ENCODE results near the gene FLT1. TPM values are rescaled to one million over a fixed set of nuclear protein-coding genes. Genes with fewer than 3 reads are reported as not detected.

FLT1 gene
- total RNA-seq, 1 experiment from 2014 or later: 0.18 TPM

DNA sequence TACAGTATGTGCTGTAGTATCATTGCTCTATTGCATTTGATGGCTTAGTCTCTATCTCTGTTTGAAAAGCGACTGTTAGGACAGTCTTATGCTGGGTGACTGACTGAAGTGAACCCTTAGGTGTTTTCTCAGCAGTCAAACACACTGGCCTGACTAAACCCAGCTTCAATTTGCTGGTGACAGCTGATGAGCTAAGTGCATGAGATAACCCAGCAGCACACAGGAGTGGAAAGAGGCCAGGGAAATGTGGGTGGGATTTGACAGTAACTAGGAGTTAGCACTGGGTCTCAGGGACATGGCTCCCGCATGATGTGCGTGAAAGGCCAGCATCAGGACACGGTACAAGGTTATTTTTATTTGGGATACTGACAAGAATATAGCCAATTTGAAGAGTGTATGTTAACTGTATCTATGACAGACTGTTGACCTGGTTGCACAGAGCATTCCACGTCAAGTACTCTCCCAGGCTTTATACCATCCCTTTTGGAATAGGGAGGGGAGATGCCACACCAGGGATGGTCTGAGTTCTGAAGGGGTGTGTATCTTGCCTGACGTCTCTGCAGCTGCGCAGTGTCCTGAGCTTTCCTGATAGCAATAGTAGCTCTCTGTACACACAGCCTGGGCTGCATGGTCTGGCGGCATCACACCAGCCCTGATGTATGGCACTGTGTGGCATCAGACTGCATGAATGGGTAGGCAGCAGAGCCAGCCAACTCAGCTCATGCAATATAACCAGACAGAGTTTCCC, 144.8 kb downstream of the FLT1 start:
- DNase-seq (ENCODE audit: low read depth, low spot score): no peak
- in situ Hi-C loops (cut with HindIII; ENCODE audit: low pct_unique_long_range_greater_than_20kb, low sequenced_read_pairs): no loop called here

DNA sequence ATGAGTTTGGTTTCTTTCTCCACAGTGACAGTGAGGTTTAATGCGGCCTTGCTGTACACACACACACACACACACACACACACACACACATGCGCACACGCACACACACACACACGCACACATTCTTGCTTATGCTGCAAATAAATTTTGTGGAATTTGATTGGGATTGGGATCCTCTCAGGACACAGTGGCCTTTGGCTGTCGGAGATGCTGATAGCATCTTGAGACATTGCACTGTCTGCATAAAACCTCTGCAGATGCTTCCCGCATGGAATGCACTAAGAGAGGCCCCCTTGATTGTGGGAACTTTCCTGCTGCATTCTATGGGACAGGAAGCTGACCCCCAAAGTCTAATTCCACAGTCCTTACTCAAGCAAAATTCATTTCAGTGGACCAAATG, 145.6 kb downstream of the FLT1 start:
- in situ Hi-C loops (cut with HindIII; ENCODE audit: low pct_unique_long_range_greater_than_20kb, low sequenced_read_pairs): no loop called here

DNA sequence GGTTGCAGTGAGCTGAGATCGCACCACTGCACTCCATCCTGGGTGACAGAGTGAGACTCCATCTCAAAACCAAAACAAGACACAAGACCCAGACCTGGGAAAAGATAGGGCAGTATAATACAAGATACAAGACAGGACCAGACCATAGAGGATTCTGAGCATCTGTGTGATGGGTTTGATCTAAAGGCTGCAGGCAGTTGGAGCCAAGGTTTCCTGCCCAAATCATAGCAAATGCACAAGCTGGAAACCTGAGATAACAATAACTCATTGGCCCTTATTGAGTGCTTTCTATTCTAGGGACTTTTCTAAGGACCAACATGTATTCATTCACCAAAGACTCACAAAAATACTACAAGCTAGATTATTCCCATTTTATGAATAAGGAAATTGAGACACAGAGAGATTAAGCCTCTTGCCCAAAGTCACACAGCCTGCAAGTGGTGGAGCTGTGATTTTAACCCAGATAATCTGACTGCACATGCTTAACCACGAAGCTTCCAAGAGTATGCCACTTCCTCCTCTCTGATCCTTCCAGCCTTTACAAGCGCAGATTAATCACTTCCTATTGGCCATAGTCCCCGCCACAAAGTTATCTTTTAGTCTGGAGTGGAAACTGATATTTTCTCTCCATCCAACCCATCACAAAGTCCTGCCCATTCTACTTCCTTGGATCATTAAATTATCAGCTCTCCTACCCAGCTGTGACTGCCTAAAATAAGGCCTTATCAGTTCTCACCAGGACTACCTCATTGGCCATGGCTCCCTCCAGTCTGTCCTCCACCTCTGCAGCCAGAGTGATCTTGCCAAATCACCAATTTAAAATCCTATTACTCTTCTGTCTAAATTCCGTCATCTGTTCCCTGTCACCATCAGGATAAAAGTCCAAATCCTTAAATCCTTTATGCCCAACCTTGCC, 147.2 kb downstream of the FLT1 start:
- in situ Hi-C loops (cut with HindIII; ENCODE audit: low pct_unique_long_range_greater_than_20kb, low sequenced_read_pairs): no loop called here
- no peak for DNase-seq (ENCODE audit: low read depth, low spot score)

More for the DNA sequence above, 145.6 kb downstream of the FLT1 start:
- DNase-seq (ENCODE audit: low read depth, low spot score): no peak

GRCh38 chr13:28346154-28346553, 148.8 kb downstream of the FLT1 start:
- no peak for DNase-seq (ENCODE audit: low read depth, low spot score)
- in situ Hi-C loops (cut with HindIII; ENCODE audit: low pct_unique_long_range_greater_than_20kb, low sequenced_read_pairs): no loop called here

- in situ Hi-C loops (cut with HindIII; ENCODE audit: low pct_unique_long_range_greater_than_20kb, low sequenced_read_pairs): no loop called here
- no peak for DNase-seq (ENCODE audit: low read depth, low spot score)
Measured at GRCh38 chr13:28344163-28344562, 150.8 kb downstream of the FLT1 start.

GRCh38 chr13:28342251-28342650, 152.7 kb downstream of the FLT1 start:
- in situ Hi-C loops (cut with HindIII; ENCODE audit: low pct_unique_long_range_greater_than_20kb, low sequenced_read_pairs): no loop called here
- DNase-seq (ENCODE audit: low read depth, low spot score): no peak

GRCh38 chr13:28340272-28340793, 154.6 kb downstream of the FLT1 start:
- in situ Hi-C loops (cut with HindIII; ENCODE audit: low pct_unique_long_range_greater_than_20kb, low sequenced_read_pairs): no loop called here
- no peak for DNase-seq (ENCODE audit: low read depth, low spot score)

- in situ Hi-C loops (cut with HindIII; ENCODE audit: low pct_unique_long_range_greater_than_20kb, low sequenced_read_pairs): no loop called here
- no peak for DNase-seq (ENCODE audit: low read depth, low spot score)
Measured at GRCh38 chr13:28339419-28339818, 155.5 kb downstream of the FLT1 start.

- DNase-seq (ENCODE audit: low read depth, low spot score): no peak
- in situ Hi-C loops (cut with HindIII; ENCODE audit: low pct_unique_long_range_greater_than_20kb, low sequenced_read_pairs): no loop called here
Measured at GRCh38 chr13:28338742-28339141, 156.2 kb downstream of the FLT1 start.

- no peak for DNase-seq (ENCODE audit: low read depth, low spot score)
- in situ Hi-C loops (cut with HindIII; ENCODE audit: low pct_unique_long_range_greater_than_20kb, low sequenced_read_pairs): no loop called here
Measured at GRCh38 chr13:28338006-28338574, 156.8 kb downstream of the FLT1 start.

- peak; percentile 23 for DNase-seq (ENCODE audit: low read depth, low spot score)
- in situ Hi-C loops (cut with HindIII; ENCODE audit: low pct_unique_long_range_greater_than_20kb, low sequenced_read_pairs): no loop called here
Measured at GRCh38 chr13:28337166-28338005, 157.5 kb downstream of the FLT1 start.

- in situ Hi-C loops (cut with HindIII; ENCODE audit: low pct_unique_long_range_greater_than_20kb, low sequenced_read_pairs): no loop called here
- no peak for DNase-seq (ENCODE audit: low read depth, low spot score)
Measured at GRCh38 chr13:28336193-28336657, 158.7 kb downstream of the FLT1 start.

GRCh38 chr13:28333204-28333881, 161.6 kb downstream of the FLT1 start:
- in situ Hi-C loops (cut with HindIII; ENCODE audit: low pct_unique_long_range_greater_than_20kb, low sequenced_read_pairs): no loop called here
- DNase-seq (ENCODE audit: low read depth, low spot score): peak; percentile 69

DNA sequence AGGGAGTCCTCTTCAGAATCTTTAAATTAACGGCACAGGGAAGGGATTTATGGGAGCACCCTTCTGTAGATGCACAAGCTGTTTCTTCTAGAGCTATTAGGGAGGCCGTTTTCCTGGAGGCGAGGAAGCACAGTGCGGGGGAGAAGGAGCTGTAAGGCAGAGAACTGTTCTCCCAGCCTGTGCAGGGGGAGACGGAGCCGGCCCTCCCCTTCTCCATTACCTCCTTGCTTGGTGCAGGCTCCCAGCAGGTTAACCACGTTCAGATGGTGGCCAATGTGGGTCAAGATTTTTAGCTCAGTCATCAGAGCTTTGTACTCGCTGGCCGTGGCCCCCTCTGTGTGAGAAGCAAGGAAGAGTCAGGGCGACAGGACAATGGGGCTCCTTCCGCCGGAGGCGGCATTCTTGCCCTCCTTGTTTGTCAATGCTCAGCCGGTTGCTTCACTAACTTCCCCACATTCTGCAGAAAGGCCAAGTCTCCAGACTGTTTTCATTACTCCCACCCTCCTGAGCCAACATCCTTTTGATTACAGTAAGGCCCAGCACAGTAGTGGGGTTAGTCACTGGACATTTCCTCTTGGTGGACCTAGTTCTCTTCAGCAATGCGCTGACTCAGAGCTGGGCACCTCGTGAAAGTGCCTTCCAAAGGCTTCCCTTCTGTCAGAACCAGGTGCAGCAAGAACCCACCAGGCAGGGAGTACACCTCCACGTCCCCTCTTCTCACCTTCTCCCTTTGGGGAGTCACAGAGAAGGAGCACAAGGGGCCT, 165.4 kb downstream of the FLT1 start:
- in situ Hi-C loops (cut with HindIII; ENCODE audit: low pct_unique_long_range_greater_than_20kb, low sequenced_read_pairs): no loop called here
- no peak for DNase-seq (ENCODE audit: low read depth, low spot score)

DNA sequence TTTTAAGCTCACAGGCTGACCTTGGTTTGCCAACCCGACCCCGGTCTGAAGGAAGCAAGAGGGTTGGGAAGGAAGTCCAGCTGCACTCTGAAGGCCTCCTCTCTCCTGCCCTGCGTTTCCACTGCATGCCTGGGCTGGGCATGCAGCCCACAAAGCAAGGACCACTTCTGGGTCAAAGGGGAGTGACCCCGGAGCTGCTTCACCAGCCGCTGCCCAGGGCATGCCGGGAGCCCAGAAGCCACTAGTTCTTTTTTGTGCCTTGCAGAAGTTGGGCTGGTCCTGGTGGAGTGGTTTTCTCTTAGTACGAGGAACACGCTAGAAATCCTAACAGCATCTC, 166.7 kb downstream of the FLT1 start:
- in situ Hi-C loops (cut with HindIII; ENCODE audit: low pct_unique_long_range_greater_than_20kb, low sequenced_read_pairs): no loop called here
- DNase-seq (ENCODE audit: low read depth, low spot score): no peak

All from SK-MEL-5 (cell line).